ENCODE results near the gene CFAP251.
"Not testable (repeated sequence)": the region's sequence is repeated elsewhere in the genome, so short reads cannot be mapped to it uniquely, and the experiment has no call there.

Gene CFAP251

GRCh38 chr12:121917950-121918678 is at the start of gene CFAP251:
CFAP251 (plus strand) TSS chr12:121918592; CDS start chr12:121921306, 2,714 bp downstream.
- no peaks in the 10 kb centered on the region for H3K27me3 ChIP-seq (ENCODE audit: insufficient read depth, poor library complexity, severe bottlenecking)
- ATAC-seq (ENCODE audit: low read depth) (peak; percentile 74), DNase-seq (ENCODE audit: low spot score) (peak; percentile 86)
- H3K9me3 ChIP-seq (ENCODE audit: severe bottlenecking): no peaks in the 10 kb centered on the region
- H3K4me1 ChIP-seq (ENCODE audit: insufficient read depth, poor library complexity, severe bottlenecking): peaks cover 3% of the 10 kb centered on the region
- TF ChIP-seq CTCF (IDR thresholded peaks at IDR 0.05; ENCODE audit: poor library complexity, severe bottlenecking): peak; percentile 62
- peaks cover 45% of the 10 kb centered on the region for H3K36me3 ChIP-seq (ENCODE audit: low read depth)
- peak within 1 kb of the TSS; percentile 22 for H3K4me3 ChIP-seq (ENCODE audit: severe bottlenecking)
- H3K27ac ChIP-seq (ENCODE audit: poor library complexity, severe bottlenecking): peak within 1 kb of the TSS; percentile 43

GRCh38 chr12:121869229-121869628 is 49.2 kb upstream of the CFAP251 start:
- not testable (repeated sequence) for H3K4me3 ChIP-seq (ENCODE audit: severe bottlenecking); H3K36me3 ChIP-seq (ENCODE audit: low read depth); DNase-seq (ENCODE audit: low spot score); H3K27ac ChIP-seq (ENCODE audit: poor library complexity, severe bottlenecking); H3K4me1 ChIP-seq (ENCODE audit: insufficient read depth, poor library complexity, severe bottlenecking); ATAC-seq (ENCODE audit: low read depth); H3K27me3 ChIP-seq (ENCODE audit: insufficient read depth, poor library complexity, severe bottlenecking); H3K9me3 ChIP-seq (ENCODE audit: severe bottlenecking)

DNA sequence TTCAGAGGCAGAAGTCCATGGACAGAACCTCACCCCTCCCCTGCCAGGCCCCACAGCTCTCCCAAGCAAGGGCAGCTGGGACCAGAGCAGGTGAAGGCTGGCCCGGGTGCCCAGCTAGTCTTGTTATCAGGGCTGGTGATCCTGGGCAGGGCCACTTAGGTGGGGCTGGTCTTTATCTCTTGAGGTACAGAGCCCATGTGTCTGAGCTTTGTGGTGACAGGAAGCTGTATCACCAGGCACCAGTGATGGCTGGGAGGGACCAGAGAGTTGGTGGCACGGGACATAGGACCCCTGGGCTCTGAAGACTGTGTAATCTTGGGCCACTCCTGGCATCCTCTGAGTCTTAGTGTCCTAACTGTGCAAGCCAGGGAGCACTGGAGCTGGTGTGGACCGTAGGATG is 46.9 kb upstream of the CFAP251 start:
- TF ChIP-seq CTCF (IDR thresholded peaks at IDR 0.05; ENCODE audit: poor library complexity, severe bottlenecking): no peak
- DNase-seq (ENCODE audit: low spot score) (no peak), ATAC-seq (ENCODE audit: low read depth) (no peak)
- no peaks in the 10 kb centered on the region for H3K27me3 ChIP-seq (ENCODE audit: insufficient read depth, poor library complexity, severe bottlenecking)
- no peaks in the 10 kb centered on the region for H3K9me3 ChIP-seq (ENCODE audit: severe bottlenecking)
- no peak overlapping the region for H3K4me3 ChIP-seq (ENCODE audit: severe bottlenecking)
- peaks cover 8% of the 10 kb centered on the region for H3K4me1 ChIP-seq (ENCODE audit: insufficient read depth, poor library complexity, severe bottlenecking)
- H3K27ac ChIP-seq (ENCODE audit: poor library complexity, severe bottlenecking): no peak overlapping the region
- H3K36me3 ChIP-seq (ENCODE audit: low read depth): no peaks in the 10 kb centered on the region

DNA sequence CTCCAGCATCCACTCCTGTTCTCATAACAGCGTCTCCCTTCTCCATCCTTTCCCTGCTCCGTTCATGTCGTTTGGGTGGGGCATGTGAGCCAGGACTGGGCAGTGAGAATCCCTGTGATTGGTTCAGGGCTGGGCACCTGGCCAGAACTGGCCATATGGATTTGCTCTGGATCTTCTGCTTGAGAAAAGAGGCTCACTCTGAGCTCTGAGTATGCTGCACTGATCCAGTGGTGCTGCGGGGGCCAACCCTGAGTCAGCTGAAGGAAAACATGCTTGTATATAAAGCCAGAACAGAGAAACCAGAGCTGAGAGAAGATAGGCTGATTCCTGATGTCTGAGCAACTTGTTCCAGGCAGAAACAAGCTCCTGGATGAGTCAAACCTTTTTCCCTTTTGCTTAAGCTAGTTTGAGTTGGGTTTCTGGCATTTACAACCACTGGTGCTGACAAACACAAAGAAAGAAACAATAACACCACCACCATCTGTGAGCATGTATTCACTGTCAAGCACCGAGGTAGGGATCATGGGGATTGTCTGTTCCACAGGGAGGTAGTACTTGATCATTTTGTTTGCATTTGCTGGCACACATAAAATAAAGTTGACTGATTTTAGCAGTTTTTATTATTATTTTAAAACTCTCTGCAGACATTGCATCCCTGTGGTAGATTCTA is 45.7 kb upstream of the CFAP251 start:
- H3K27me3 ChIP-seq (ENCODE audit: insufficient read depth, poor library complexity, severe bottlenecking): no peaks in the 10 kb centered on the region
- peak overlapping the region; percentile 17 for H3K27ac ChIP-seq (ENCODE audit: poor library complexity, severe bottlenecking)
- H3K4me1 ChIP-seq (ENCODE audit: insufficient read depth, poor library complexity, severe bottlenecking): peaks cover 8% of the 10 kb centered on the region
- H3K4me3 ChIP-seq (ENCODE audit: severe bottlenecking): no peak overlapping the region
- no peaks in the 10 kb centered on the region for H3K36me3 ChIP-seq (ENCODE audit: low read depth)
- TF ChIP-seq CTCF (IDR thresholded peaks at IDR 0.05; ENCODE audit: poor library complexity, severe bottlenecking): no peak
- H3K9me3 ChIP-seq (ENCODE audit: severe bottlenecking): no peaks in the 10 kb centered on the region
- ATAC-seq (ENCODE audit: low read depth): peak; percentile 89
- no peak for DNase-seq (ENCODE audit: low spot score)

DNA sequence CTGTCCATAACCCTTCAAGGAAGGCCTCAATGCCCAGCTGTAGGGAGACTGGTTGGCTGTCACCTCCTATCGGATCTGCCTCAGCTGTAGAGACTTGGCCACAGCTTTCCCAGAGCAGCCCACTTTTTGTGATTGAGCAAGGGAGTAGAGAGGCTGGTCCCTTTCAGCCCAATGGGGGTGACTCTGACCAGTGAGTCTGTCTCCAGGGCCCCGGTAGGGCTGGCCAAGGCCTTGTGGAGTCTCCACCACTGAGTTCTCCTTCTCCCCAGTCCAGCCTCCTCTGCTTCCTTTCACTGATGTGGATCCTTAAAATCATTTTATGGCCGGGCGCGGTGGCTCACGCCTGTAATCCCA is 45.2 kb upstream of the CFAP251 start:
- Histone ChIP-seq H3K4me3 (ENCODE audit: severe bottlenecking) (no peak overlapping the region), H3K4me1 (ENCODE audit: insufficient read depth, poor library complexity, severe bottlenecking) (peaks cover 8% of the 10 kb centered on the region), H3K9me3 (ENCODE audit: severe bottlenecking) (no peaks in the 10 kb centered on the region), H3K36me3 (ENCODE audit: low read depth) (no peaks in the 10 kb centered on the region), H3K27ac (ENCODE audit: poor library complexity, severe bottlenecking) (peak overlapping the region; percentile 17), H3K27me3 (ENCODE audit: insufficient read depth, poor library complexity, severe bottlenecking) (no peaks in the 10 kb centered on the region)
- TF ChIP-seq CTCF (IDR thresholded peaks at IDR 0.05; ENCODE audit: poor library complexity, severe bottlenecking): no peak
- ATAC-seq (ENCODE audit: low read depth): no peak
- DNase-seq (ENCODE audit: low spot score): no peak
